ENCODE measurements around the gene RAD51.

Gene RAD51

GRCh38 chr15:40762919-40763800 lies 68.2 kb downstream of the RAD51 start:
- DNase-seq (ENCODE audit: low spot score) = peak; percentile 84

- peak; percentile 84 for DNase-seq (ENCODE audit: low spot score)
These were observed 69.0 kb downstream of the RAD51 start, which contains the start of gene GCHFR for GRCh38 chr15:40763801-40764628. GCHFR (plus strand) TSS chr15:40764068; CDS start chr15:40764181, 113 bp downstream.

- no peak for DNase-seq (ENCODE audit: low spot score)
These were observed 69.7 kb downstream of the RAD51 start for GRCh38 chr15:40764629-40765103.

GRCh38 chr15:40766194-40766815 lies 71.3 kb downstream of the RAD51 start:
- no peak for DNase-seq (ENCODE audit: low spot score)

- DNase-seq (ENCODE audit: low spot score) = no peak
These were observed 72.2 kb downstream of the RAD51 start for GRCh38 chr15:40766906-40767837.

- DNase-seq (ENCODE audit: low spot score) = no peak
These were observed 73.0 kb downstream of the RAD51 start for GRCh38 chr15:40767838-40768500.

GRCh38 chr15:40768521-40769273 lies 73.7 kb downstream of the RAD51 start:
- no peak for DNase-seq (ENCODE audit: low spot score)

- DNase-seq (ENCODE audit: low spot score) = no peak
These were observed 74.5 kb downstream of the RAD51 start, which contains the start of gene C15orf62 for GRCh38 chr15:40769274-40770146. C15orf62 (plus strand) TSS chr15:40769980; CDS start chr15:40770496, 516 bp downstream.

- DNase-seq (ENCODE audit: low spot score) = no peak
These were observed 75.3 kb downstream of the RAD51 start for GRCh38 chr15:40770147-40770721.

- DNase-seq (ENCODE audit: low spot score) = no peak
These were observed 76.3 kb downstream of the RAD51 start for GRCh38 chr15:40771242-40771641.

GRCh38 chr15:40772014-40772413 lies 77.0 kb downstream of the RAD51 start:
- DNase-seq (ENCODE audit: low spot score) = no peak

GRCh38 chr15:40773496-40773895 lies 78.5 kb downstream of the RAD51 start:
- no peak for DNase-seq (ENCODE audit: low spot score)

- DNase-seq (ENCODE audit: low spot score) = no peak
These were observed 78.9 kb downstream of the RAD51 start for GRCh38 chr15:40773902-40774301.

- no peak for DNase-seq (ENCODE audit: low spot score)
These were observed 80.0 kb downstream of the RAD51 start for GRCh38 chr15:40775007-40775406.

- DNase-seq (ENCODE audit: low spot score) = no peak
These were observed 81.0 kb downstream of the RAD51 start for GRCh38 chr15:40775740-40776536.

- no peak for DNase-seq (ENCODE audit: low spot score)
These were observed 81.7 kb downstream of the RAD51 start for GRCh38 chr15:40776537-40777141.

All from left forelimb (tissue), 1 donor.